NCI-H524 (cell line): ENCODE measurements around the gene ZNF205.
A peak's percentile ranks its signal among the peaks of the same experiment; 100 is the strongest.

Source experiments
- DNase-seq, 2 experiments: peaks; one replicate each; lab custom pipeline; 2025; lab: John Stamatoyannopoulos, UW

The ZNF205 gene

GRCh38 chr16:3084969-3085670, 27.3 kb upstream of the ZNF205 start:
- DNase-seq = no peak

DNA sequence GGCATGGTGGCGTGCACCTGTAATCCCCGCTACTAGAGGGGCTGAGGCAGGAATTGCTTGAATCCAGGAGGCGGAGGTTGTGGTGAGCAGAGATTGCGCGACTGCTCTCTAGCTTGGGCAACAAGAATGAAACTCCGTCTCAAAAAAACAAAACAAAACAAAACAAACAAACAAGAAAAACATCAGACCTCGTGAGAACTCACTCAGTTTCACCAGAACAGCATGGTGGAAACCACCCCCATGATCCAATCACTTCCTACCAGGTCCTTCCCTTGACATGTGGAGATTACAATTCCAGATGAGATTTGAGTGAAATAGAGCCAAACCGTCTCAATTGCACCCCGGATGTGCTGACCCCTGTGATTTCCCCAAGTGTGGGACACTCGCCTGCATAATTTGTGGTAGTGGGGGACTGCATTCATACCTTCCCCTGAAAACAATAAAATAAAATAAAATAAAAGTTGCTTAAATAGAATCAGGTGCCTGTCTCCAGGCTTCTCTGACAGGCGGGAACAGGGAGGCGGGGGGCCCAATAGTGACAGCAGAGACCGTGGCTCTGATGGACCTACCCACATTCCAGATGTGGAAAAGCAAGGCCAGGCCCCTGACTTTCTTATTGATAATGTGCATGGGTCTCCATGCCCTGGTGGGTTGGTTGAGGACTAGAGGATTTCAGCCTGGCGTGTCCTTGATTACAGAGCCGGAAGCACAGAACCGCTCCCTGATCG, 26.4 kb upstream of the ZNF205 start:
- DNase-seq = no peak

GRCh38 chr16:3086596-3087242, 25.7 kb upstream of the ZNF205 start:
- no peak for DNase-seq

- no peak for DNase-seq
Measured at GRCh38 chr16:3087243-3088235, 24.8 kb upstream of the ZNF205 start.

DNA sequence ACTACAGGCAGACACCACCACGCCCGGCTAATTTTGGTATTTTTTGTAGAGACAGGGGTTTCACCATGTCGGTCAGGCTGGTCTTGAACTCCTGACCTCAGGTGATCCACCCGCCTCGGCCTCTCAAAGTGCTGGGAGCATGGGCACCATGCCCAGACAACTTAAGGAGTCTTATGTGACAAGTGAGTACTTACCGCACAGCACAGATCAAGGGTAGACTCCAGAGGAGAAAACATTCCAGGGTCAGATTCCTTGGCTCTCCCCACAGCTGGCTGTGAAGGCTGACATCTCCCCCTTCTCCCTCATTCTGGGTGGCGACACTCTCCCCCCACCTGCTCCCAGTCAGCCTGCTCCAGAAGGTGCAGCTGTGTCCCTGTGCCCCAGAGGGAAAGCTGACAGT, 23.9 kb upstream of the ZNF205 start:
- DNase-seq = peak in 1 of 2 experiments; percentile 22

GRCh38 chr16:3088925-3089716, 23.3 kb upstream of the ZNF205 start:
- no peak for DNase-seq

DNA sequence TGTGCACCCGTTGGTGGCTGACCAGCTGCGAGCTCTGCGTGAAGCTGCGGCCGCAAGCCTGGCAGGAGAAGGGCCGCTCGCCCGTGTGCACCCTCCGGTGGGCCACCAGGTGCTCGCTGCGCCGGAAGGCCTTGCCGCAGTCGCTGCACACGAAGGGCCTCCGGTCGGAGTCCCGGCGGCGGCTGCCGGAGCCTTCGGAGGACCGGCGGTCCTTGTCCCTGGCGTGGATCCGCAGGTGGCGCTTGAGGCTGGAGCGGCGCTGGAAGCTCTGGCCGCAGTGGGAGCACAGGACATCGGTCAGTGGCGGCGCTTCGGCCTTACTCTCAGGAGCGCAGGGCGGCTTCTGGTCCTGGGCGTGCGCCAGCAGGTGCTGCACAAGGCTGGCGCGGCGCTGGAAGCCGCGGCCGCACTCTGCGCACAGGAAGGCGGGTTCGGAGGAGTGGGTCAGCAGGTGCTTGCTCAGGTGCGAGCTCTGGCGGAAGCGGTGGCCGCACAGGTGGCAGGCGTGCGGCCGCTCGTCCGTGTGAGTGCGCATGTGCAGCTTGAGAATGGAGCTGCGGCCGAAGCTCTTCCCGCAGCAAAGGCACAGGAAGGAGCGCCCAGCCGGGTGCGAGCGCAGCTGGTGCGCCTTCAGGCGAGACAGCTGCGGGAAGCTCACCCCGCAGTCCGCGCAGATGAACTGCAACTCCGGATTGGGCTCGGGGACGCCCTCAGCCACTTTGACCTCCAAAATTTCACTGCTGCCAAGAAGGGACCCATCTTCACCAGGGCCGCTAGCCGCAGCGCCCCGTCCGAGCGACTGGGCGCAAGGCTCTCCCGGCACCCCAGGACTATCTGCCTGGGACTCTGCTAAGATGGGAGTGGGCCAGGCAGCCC, 22.4 kb upstream of the ZNF205 start:
- DNase-seq = no peak

- no peak for DNase-seq
Measured at GRCh38 chr16:3091551-3091950, 20.8 kb upstream of the ZNF205 start.

- peak; percentile 55 to 70 for DNase-seq
Measured at GRCh38 chr16:3092501-3092941, 19.9 kb upstream of the ZNF205 start.

DNA sequence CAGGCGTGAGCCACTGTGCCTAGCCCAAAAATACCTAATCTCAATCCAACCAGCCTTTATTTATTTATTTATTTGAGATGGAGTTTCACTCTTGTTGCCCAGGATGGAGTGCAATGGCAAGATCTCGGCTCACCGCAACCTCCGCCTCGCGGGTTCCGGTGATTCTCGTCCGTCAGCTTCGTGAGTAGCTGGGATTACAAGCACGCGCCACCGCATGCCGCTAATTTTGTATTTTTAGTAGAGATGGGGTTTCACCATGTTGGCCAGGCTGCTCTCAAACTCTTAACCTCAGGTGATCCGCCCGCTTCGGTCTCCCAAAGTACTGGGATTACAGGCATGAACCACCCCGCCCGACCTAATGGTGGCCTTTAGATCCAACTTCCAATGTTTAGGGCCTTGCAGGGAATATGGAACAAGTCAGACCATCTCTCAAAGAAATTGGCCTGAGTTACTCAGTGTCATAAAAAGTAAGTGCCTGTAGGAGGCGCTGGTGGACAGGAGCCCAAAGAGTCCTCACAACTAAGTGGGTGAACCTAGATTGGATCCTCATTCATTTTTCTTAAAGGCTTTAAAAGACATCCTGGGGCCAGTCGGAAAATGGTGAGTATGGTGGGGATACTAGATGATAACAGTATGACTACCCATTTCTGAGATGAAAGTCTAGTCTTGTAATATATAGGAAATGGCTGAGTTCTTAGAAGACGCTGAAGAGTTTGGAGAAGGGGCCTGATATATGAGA, 17.9 kb upstream of the ZNF205 start:
- peak in 1 of 2 experiments; percentile 58 for DNase-seq

GRCh38 chr16:3095869-3096268, 16.5 kb upstream of the ZNF205 start:
- no peak for DNase-seq

DNA sequence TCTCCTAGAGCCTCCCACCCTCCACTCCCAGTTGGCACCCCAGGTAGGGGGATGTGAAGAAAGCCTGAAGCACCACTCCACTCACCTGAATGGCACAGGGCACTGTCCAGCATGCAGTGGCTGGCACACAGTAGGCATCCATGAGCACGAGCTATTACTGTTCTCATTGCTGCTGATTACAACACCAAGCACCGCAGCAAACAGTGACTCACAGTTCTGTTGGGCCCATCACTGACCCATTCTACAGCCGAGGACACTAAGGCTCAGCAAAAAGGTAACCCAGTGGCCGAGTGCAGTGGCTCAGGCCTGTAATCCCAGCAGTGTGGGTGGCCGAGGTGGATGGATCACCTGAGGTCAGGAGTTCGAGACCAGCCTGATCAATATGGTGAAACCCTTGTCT, 16.0 kb upstream of the ZNF205 start:
- no peak for DNase-seq

DNA sequence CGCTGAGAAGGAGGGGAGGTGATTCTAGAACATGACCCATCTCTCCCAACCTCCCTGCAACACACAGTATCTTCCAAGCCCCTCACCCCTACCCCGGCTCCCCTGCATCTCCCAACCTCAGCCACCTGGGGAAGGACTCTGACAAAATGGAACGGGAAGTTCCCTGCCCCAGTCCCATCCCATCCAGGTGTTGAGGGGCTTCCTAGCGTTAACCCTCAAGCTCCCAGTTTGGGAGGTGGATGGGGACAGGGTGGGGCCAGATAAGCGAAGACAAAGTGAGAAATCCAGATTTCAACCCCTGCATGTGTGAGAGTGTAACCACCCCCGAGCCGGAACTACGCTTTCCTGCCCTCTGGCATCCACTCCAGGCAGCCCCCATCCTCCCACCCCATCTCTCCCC, 15.1 kb upstream of the ZNF205 start:
- DNase-seq = no peak

- DNase-seq = no peak
Measured at GRCh38 chr16:3098459-3099394, 13.7 kb upstream of the ZNF205 start, which contains the start of gene ZSCAN10. Gene ZSCAN10 (minus strand): TSS chr16:3099294. CDS start chr16:3092937, 6,357 bp downstream.

DNA sequence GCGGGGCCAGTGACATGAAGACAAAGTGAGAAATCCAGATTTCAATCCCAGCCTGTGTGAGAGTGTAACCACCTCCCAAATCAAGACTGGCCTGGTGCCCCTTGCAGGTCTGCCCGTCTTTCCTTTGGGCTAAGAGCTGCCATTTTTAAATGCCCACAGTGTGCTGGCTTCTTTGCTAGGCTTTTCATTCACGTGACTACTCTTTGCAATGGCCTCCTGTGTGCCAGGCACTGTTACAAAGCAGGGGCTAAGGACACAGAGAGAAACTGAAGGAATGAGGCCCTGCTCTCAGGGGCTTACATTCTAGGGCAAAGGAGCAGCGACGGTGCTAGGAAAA, 13.0 kb upstream of the ZNF205 start:
- DNase-seq = no peak

- DNase-seq = peak; percentile 75 to 78
Measured at GRCh38 chr16:3099732-3100499, 12.5 kb upstream of the ZNF205 start.
